H1 (cell line): ENCODE measurements around the gene CAMK1G. TPM values are rescaled to one million over a fixed set of nuclear protein-coding genes. Genes with fewer than 3 reads are reported as not detected.

Source experiments
- CTCF ChIA-PET: fragments of 300-600 bp; sonication (Branson Sonifier 250); formaldehyde crosslinking; loops from one replicate; lab custom pipeline; 2021; ENCODE audit not compliant: partially characterized antibody; lab: Charles Lee
- POLR2A ChIA-PET: fragments of 300-600 bp; sonication (Branson Sonifier 250); formaldehyde crosslinking; loops from one replicate; lab custom pipeline; 2021; ENCODE audit warnings: inconsistent platforms; ENCODE audit not compliant: partially characterized antibody; lab: Charles Lee
- DNase-seq, 2 experiments: peaks; one replicate each; pipeline versions ENCODE4 v3.0.0 to v3.0.0-alpha.2; 2010 to 2022; ENCODE audit warnings: low spot score in 2 of 2, low read depth in 1 of 2, mixed read lengths in 1 of 2
- FAIRE-seq: peaks from 2 replicates; lab custom pipeline; 2011; peaks lifted over from hg19 to GRCh38; lab: Jason Lieb, UNC
- H2AFZ ChIP-seq: 2 replicates; pipeline ENCODE4 v1.8.1; 2012; ENCODE audit warnings: low read length, inconsistent platforms
- H2AK5ac ChIP-seq: 2 replicates; pipeline ENCODE4 v1.6.1; 2013; ENCODE audit warnings: low read depth, low read length
- H2BK120ac ChIP-seq: replicated peaks from 2 replicates; pipeline ENCODE3; 2013; ENCODE audit warnings: low read depth, low read length, inconsistent platforms
- H2BK12ac ChIP-seq: 2 replicates; pipeline ENCODE4 v1.6.1; 2013; ENCODE audit warnings: low read depth, low read length
- H2BK15ac ChIP-seq: 2 replicates; pipeline ENCODE4 v1.6.1; 2013; ENCODE audit warnings: low read length
- H2BK20ac ChIP-seq: 2 replicates; pipeline ENCODE4 v1.6.1; 2013; ENCODE audit warnings: low read length
- H2BK5ac ChIP-seq: 2 replicates; pipeline ENCODE4 v1.6.1; 2013; ENCODE audit warnings: low read depth, low read length
- H3K14ac ChIP-seq: 2 replicates; pipeline ENCODE4 v1.6.1; 2013; ENCODE audit warnings: inconsistent platforms; ENCODE audit not compliant: insufficient read length
- H3K18ac ChIP-seq: 2 replicates; pipeline ENCODE4 v1.6.1; 2013; ENCODE audit warnings: low read length; ENCODE audit errors: extremely low read depth
- H3K23ac ChIP-seq: 2 replicates; pipeline ENCODE4 v1.6.1; 2013; ENCODE audit warnings: inconsistent platforms; ENCODE audit not compliant: insufficient read length
- H3K23me2 ChIP-seq: 2 replicates; pipeline ENCODE4 v1.6.1; 2013; ENCODE audit warnings: low read depth, low read length
- H3K27ac ChIP-seq: 2 replicates; pipeline ENCODE4 v1.6.1; 2011; ENCODE audit warnings: low read depth, low read length, inconsistent platforms
- H3K27me3 ChIP-seq, 4 experiments: replicated peaks in 1 of 4; 1 replicate in 1 of 4; 2 replicates in 3 of 4; pipeline versions ENCODE4 v1.6.1 to v1.8.1; 2011 to 2013; ENCODE audit warnings: low read length in 3 of 4, mild to moderate bottlenecking in 3 of 4, inconsistent platforms in 2 of 4, mixed read lengths in 2 of 4, moderate library complexity in 1 of 4; ENCODE audit not compliant: control insufficient read depth in 3 of 4, insufficient read depth in 3 of 4; ENCODE audit errors: extremely low read depth in 1 of 4
- H3K36me3 ChIP-seq, 4 experiments: 2 replicates each; pipeline versions ENCODE4 v1.6.1 to v1.8.1; 2011 to 2013; ENCODE audit warnings: mild to moderate bottlenecking in 4 of 4, low read length in 3 of 4, moderate library complexity in 2 of 4, control low read depth in 1 of 4, inconsistent platforms in 1 of 4; ENCODE audit not compliant: insufficient read depth in 4 of 4, control insufficient read depth in 2 of 4
- H3K4ac ChIP-seq: replicated peaks from 2 replicates; pipeline ENCODE3; 2013; ENCODE audit warnings: low read length, low read depth, mixed read lengths, inconsistent platforms; ENCODE audit not compliant: insufficient read length
- H3K4me1 ChIP-seq, 4 experiments: replicated peaks in 1 of 4; 1 replicate in 1 of 4; 2 replicates in 3 of 4; pipeline versions ENCODE4 v1.6.1 to v1.8.1; 2011 to 2013; ENCODE audit warnings: low read length in 3 of 4, inconsistent platforms in 2 of 4, mixed read lengths in 1 of 4; ENCODE audit not compliant: insufficient read depth in 4 of 4, control insufficient read depth in 3 of 4
- H3K4me2 ChIP-seq, 2 experiments: 2 replicates each; pipeline versions ENCODE4 v1.6.1 to v1.8.1; 2011 to 2013; ENCODE audit warnings: low read depth in 2 of 2, low read length in 2 of 2, control low read depth in 1 of 2, inconsistent platforms in 1 of 2, mild to moderate bottlenecking in 1 of 2; ENCODE audit not compliant: insufficient read depth in 1 of 2
- H3K4me3 ChIP-seq, 4 experiments: fragments of 200-600, 300-600 bp in 1 of 4; sonication (generic), shearing (Covaris generic), sonication (Bioruptor Twin) in 1 of 4; 2 replicates each; pipeline versions ENCODE4 v1.5.1 to v1.8.1; 2011 to 2016; ENCODE audit warnings: low read length in 4 of 4, low read depth in 3 of 4, control low read depth in 2 of 4, inconsistent platforms in 2 of 4, mild to moderate bottlenecking in 2 of 4, mixed read lengths in 1 of 4, moderate library complexity in 1 of 4; ENCODE audit not compliant: insufficient read depth in 2 of 4; ENCODE audit errors: extremely low read depth in 1 of 4
- H3K56ac ChIP-seq: replicated peaks from 2 replicates; pipeline ENCODE3; 2013; ENCODE audit warnings: low read depth, mild to moderate bottlenecking, mixed read lengths, low read length, inconsistent platforms; ENCODE audit not compliant: insufficient read length
- H3K79me1 ChIP-seq: 2 replicates; pipeline ENCODE4 v1.6.1; 2013; ENCODE audit warnings: low read depth, low read length, control low read depth
- H3K79me2 ChIP-seq, 2 experiments: 2 replicates each; pipeline versions ENCODE4 v1.6.1 to v1.8.1; 2012 to 2013; ENCODE audit warnings: low read length in 2 of 2, mild to moderate bottlenecking in 2 of 2, inconsistent platforms in 1 of 2; ENCODE audit not compliant: insufficient read depth in 2 of 2, control insufficient read depth in 1 of 2
- H3K9ac ChIP-seq, 4 experiments: replicated peaks in 1 of 4; 1 replicate in 1 of 4; 2 replicates in 3 of 4; pipeline versions ENCODE4 v1.6.1 to v1.8.1; 2011 to 2013; ENCODE audit warnings: low read depth in 3 of 4, low read length in 3 of 4, control low read depth in 2 of 4, mild to moderate bottlenecking in 2 of 4, moderate library complexity in 2 of 4, inconsistent platforms in 1 of 4; ENCODE audit errors: extremely low read depth in 1 of 4
- H3K9me3 ChIP-seq, 2 experiments: 2 replicates each; pipeline versions ENCODE4 v1.6.1 to v1.8.1; 2012 to 2013; ENCODE audit warnings: mild to moderate bottlenecking in 2 of 2, moderate library complexity in 2 of 2, control low read depth in 1 of 2, inconsistent platforms in 1 of 2, low read depth in 1 of 2, low read length in 1 of 2, mixed read lengths in 1 of 2; ENCODE audit not compliant: insufficient read depth in 2 of 2
- H4K20me1 ChIP-seq, 2 experiments: replicated peaks in 1 of 2; 2 replicates each; pipeline versions ENCODE3 to v1.8.1; 2011 to 2013; ENCODE audit warnings: inconsistent platforms in 2 of 2, low read length in 2 of 2, mild to moderate bottlenecking in 1 of 2; ENCODE audit not compliant: insufficient read depth in 2 of 2, control insufficient read depth in 1 of 2
- H4K5ac ChIP-seq: 2 replicates; pipeline ENCODE4 v1.6.1; 2013; ENCODE audit warnings: low read length, low read depth, mixed read lengths, inconsistent platforms; ENCODE audit not compliant: insufficient read length
- H4K8ac ChIP-seq: 2 replicates; pipeline ENCODE4 v1.8.0; 2013; ENCODE audit warnings: mild to moderate bottlenecking, moderate library complexity, low read length, inconsistent platforms; ENCODE audit not compliant: insufficient read depth; ENCODE audit errors: extremely low read depth
- H4K91ac ChIP-seq: replicated peaks from 2 replicates; pipeline ENCODE3; 2013; ENCODE audit warnings: low read length, mixed read lengths, inconsistent platforms; ENCODE audit not compliant: insufficient read length
- ATF2 ChIP-seq: IDR thresholded peaks from 2 replicates; pipeline ENCODE4 v1.6.1; 2012; ENCODE audit warnings: low read length, inconsistent platforms
- CBX5 ChIP-seq: fragments of 300-800, 300-1000 bp; sonication (generic); IDR thresholded peaks from 2 replicates; pipeline ENCODE4 v1.7.1; 2016; ENCODE audit warnings: antibody characterized with exemption, low read length, low read depth
- CHD2 ChIP-seq: IDR thresholded peaks from 2 replicates; pipeline ENCODE4 v1.6.1; 2012; ENCODE audit warnings: low read length, improper control_type of control experiment
- KDM1A ChIP-seq: fragments of 200-600, 300-600 bp; sonication (generic); IDR thresholded peaks from 2 replicates; pipeline ENCODE4 v1.7.1; 2016; ENCODE audit warnings: mild to moderate bottlenecking, low read length, borderline replicate concordance
- POU5F1 ChIP-seq: IDR thresholded peaks from 2 replicates; pipeline ENCODE4 v1.6.1; 2011; ENCODE audit warnings: low read depth, mild to moderate bottlenecking, low read length, moderate library complexity
- RAD21 ChIP-seq, 2 experiments: IDR thresholded peaks in 1 of 2; conservative IDR thresholded peaks in 1 of 2; 2 replicates each; pipeline ENCODE4 v1.6.1; 2011; ENCODE audit warnings: low read depth in 2 of 2, low read length in 2 of 2, improper control_type of control experiment in 1 of 2, inconsistent platforms in 1 of 2, mild to moderate bottlenecking in 1 of 2, moderate library complexity in 1 of 2
- SIN3A ChIP-seq, 2 experiments: IDR thresholded peaks in 1 of 2; conservative IDR thresholded peaks in 1 of 2; 2 replicates each; pipeline ENCODE4 v1.6.1; 2011 to 2012; ENCODE audit warnings: low read length in 2 of 2, improper control_type of control experiment in 1 of 2, low read depth in 1 of 2, mild to moderate bottlenecking in 1 of 2
- SIX5 ChIP-seq: IDR thresholded peaks from 2 replicates; pipeline ENCODE4 v1.6.1; 2011; ENCODE audit warnings: mild to moderate bottlenecking, low read depth, low read length
- TBP ChIP-seq: IDR thresholded peaks from 2 replicates; pipeline ENCODE4 v1.6.1; 2011; ENCODE audit warnings: low read depth, low read length, improper control_type of control experiment
- WGBS, 2 experiments: shearing (Covaris generic) in 1 of 2; methylation state at CpG; one replicate each; pipeline versions ENCODE4 v1.1.6 to v1.1.7; 2013 to 2015; ENCODE audit warnings: low lambda C conversion rate in 2 of 2, mixed read lengths in 2 of 2, inconsistent platforms in 1 of 2, low coverage in 1 of 2, missing lambda C conversion rate in 1 of 2; ENCODE audit not compliant: insufficient replicate concordance in 2 of 2, insufficient coverage in 1 of 2, insufficient read length in 1 of 2; ENCODE audit errors: extremely low coverage in 1 of 2, missing lambda C conversion rate in 1 of 2; 5-methylcytosine and 5-hydroxymethylcytosine counted together
- polyA plus RNA-seq, 7 experiments: library from polyadenylated mRNA; depleted of rRNA in 3 of 7; stranded (reverse) in 5 of 7; unstranded in 2 of 7; fragments of >200 nt in 5 of 7; fragments of 200-250 nt in 2 of 7; gene quantifications; 1 replicate in 5 of 7; 2 replicates in 1 of 7; 4 replicates in 1 of 7; pipeline versions ENCODE4 v1.2.1 to v1.2.3, GENCODE V29; 2011 to 2013; ENCODE audit warnings: missing spikeins in 2 of 7, mixed read lengths in 2 of 7
- total RNA-seq: library from RNA; stranded (reverse); fragmentation: NEBNext Ultra II Directional; extraction: Animal tissue kit (Norgen Biotek cat#: 25700); gene quantifications from 2 replicates; pipeline ENCODE4 v1.2.1, GENCODE V29; 2021
- TF ChIP-seq, protein P1 (sequence below): IDR thresholded peaks from 2 replicates; pipeline ENCODE4 v1.6.1; 2012; ENCODE audit warnings: inconsistent platforms

Gene CAMK1G
- total and polyA plus RNA-seq, 2 of the 8 experiments (the other 6 are each of a cell fraction or from before 2014, with no cell fraction given): 1.00 to 1.0 TPM

- no peak overlapping the region for H2BK120ac ChIP-seq
- no peak overlapping the region for H4K8ac ChIP-seq
- no peak overlapping the region for H4K91ac ChIP-seq
- no peak overlapping the region for H2AK5ac ChIP-seq
- no peaks in the 10 kb centered on the region for H3K79me1 ChIP-seq
- no peaks in the 10 kb centered on the region for H3K36me3 ChIP-seq
- H3K4me2 ChIP-seq: no peak overlapping the region
- H2BK15ac ChIP-seq: no peak overlapping the region
- no peak overlapping the region for H4K5ac ChIP-seq
- H3K4ac ChIP-seq: no peak overlapping the region
- H2BK20ac ChIP-seq: no peak overlapping the region
- WGBS, 2 experiments: 94% methylated on average over 1 of the region's 1 CpG; no CpG with 5 or more reads in 1 of the 2 experiments
- H3K56ac ChIP-seq: no peak overlapping the region
- no peak overlapping the region for H3K23ac ChIP-seq
- no peak overlapping the region for H3K4me3 ChIP-seq
- no peak overlapping the region for H3K27ac ChIP-seq
- H3K9ac ChIP-seq: no peak overlapping the region
- H4K20me1 ChIP-seq: no peaks in the 10 kb centered on the region
- no peak for TF ChIP-seq ATF2
- TF ChIP-seq SIX5: no peak
- TF ChIP-seq SIN3A (conservative IDR thresholded peaks at IDR 0.05 in 1 of 2, IDR thresholded peaks at IDR 0.05 in 1 of 2; ENCODE audit: low read depth in 1 of 2, low read length in 2 of 2): no peak
- no peak for TF ChIP-seq KDM1A
- TF ChIP-seq POU5F1: no peak
- TF ChIP-seq CHD2: no peak
- TF ChIP-seq CBX5: no peak
- TF ChIP-seq RAD21 (IDR thresholded peaks at IDR 0.05 in 1 of 2, conservative IDR thresholded peaks at IDR 0.05 in 1 of 2; ENCODE audit: low read depth in 2 of 2, low read length in 2 of 2): no peak
- no peak for TF ChIP-seq TBP
- TF ChIP-seq, protein P1, sequence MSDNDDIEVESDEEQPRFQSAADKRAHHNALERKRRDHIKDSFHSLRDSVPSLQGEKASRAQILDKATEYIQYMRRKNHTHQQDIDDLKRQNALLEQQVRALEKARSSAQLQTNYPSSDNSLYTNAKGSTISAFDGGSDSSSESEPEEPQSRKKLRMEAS: no peak
- no peaks in the 10 kb centered on the region for H3K79me2 ChIP-seq
- H2AFZ ChIP-seq: no peak overlapping the region
- DNase-seq: no peak
- no peak overlapping the region for H2BK12ac ChIP-seq
- no peak overlapping the region for H2BK5ac ChIP-seq
- H3K9me3 ChIP-seq: no peaks in the 10 kb centered on the region
- no peaks in the 10 kb centered on the region for H3K4me1 ChIP-seq
- ChIA-PET CTCF (interaction anchor here (1.2 to 28.8 kb wide), 4 partner anchors 9 to 64 kb away, joined by 5 to 636 read pairs (median 500); partner anchors contain the start of gene CAMK1G), POLR2A (no interaction called here)
- no peak overlapping the region for H3K14ac ChIP-seq
- no peak overlapping the region for H3K18ac ChIP-seq
- no peaks in the 10 kb centered on the region for H3K23me2 ChIP-seq
- no peaks in the 10 kb centered on the region; a peak in 2 of 7 replicates for H3K27me3 ChIP-seq
- no peak for FAIRE-seq
Observed at GRCh38 chr1:209594440-209594839, 10.9 kb downstream of the CAMK1G start.
